Fibroblast of skin of right quadriceps (primary cell): ENCODE measurements around the gene SLC9A9.

Experiments used
- DNase-seq: peaks from one replicate; pipeline ENCODE4 v3.0.0-alpha.2; 2013

The SLC9A9 gene

DNA sequence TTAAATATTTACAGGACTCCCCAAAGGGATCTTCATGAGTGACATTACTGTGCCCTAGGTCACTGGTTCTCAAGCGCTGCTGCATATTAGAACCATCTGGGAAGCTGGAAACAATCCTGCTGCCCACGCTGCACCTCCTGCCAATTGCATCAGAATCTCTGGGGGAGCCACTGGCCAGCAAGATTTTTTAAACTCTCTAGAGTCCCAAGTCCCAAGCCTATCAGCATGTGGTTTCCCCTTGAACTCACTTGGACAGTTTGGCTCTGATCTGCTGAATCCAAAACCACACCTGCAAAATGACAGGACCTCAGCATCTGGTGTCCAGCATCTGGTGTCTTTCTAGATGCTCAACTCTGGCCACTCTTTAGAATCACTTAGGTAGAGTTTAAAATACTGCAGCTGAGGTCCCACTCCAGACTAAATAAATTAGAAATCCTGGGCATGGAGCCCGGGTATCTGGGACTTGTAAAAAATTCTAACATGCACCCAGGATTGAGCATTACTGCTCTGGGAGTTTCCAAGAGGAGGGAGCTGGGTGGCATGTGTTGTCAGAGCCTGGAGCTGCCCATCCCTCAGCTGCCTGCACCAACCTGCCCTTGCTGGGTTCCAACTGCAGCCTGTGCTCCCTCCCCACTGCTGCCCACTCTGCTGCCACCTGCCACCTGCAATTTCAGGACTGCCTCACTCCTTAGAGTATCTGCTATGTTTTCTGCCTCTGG is 311.3 kb downstream of the SLC9A9 start:
- DNase-seq: peak; percentile 50

GRCh38 chr3:143535994-143536784 is 312.1 kb downstream of the SLC9A9 start:
- DNase-seq: no peak

- DNase-seq: no peak
Measured at GRCh38 chr3:143533391-143533790, 314.9 kb downstream of the SLC9A9 start.

- no peak for DNase-seq
Measured at GRCh38 chr3:143532091-143532490, 316.2 kb downstream of the SLC9A9 start.

DNA sequence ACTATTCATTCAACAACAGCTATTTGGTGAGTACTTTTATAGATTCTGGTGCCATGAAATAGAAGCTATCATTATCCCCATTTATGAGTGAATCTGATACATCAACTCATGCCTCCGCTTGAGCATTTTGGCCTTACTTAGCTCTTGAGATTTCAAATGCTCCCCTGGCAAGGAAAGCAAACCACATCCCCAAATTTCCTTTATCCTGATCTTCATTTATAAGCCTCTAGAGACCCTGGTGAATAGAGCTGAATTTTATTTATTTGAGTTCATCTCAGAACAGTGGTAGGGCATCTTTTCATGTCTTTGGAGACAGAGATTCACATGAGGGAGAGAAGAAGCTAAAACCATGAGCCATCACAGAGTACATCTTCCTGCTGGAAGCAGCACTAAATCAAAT is 317.2 kb downstream of the SLC9A9 start:
- DNase-seq: no peak

DNA sequence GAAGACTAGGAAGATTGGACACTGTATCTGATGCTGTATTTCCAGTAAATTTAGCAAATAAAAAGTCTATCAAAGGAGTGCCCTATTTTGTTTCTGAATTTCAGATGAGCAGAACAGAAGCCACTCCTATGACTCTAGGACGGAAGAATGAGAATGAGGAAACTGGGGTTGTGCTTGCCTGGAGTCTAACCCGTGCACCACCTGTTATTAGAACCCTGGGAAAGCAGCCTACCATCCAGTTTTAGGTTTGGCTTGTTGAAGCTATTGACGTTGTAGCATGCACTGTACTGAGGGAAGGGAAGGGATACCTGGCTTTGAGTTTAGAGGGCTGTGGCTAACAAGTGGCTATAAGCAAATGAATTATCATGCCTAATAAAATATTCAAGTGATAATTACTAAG is 318.5 kb downstream of the SLC9A9 start:
- DNase-seq: no peak

DNA sequence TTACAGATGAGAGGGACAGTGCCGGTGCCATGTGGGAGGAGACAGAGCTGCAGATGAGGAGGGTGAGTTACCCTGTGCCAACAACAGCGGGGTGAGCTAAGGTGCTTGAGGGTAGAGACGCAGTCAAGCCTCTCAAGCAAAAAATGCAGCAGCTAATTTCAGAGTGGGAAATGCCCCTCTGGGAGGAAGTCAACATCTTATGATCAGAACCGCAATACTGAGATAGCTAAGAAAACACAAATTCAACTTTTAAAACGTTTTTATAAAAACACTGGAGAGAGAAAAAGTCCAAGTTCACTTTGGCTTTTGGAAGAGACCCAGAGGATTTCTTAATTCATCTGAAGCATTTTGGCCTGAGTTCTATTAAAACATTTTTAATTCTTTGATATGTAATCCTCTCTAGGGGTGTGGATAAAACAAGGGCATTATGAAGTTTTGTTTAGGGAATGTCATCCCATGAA is 319.2 kb downstream of the SLC9A9 start:
- DNase-seq: no peak

DNA sequence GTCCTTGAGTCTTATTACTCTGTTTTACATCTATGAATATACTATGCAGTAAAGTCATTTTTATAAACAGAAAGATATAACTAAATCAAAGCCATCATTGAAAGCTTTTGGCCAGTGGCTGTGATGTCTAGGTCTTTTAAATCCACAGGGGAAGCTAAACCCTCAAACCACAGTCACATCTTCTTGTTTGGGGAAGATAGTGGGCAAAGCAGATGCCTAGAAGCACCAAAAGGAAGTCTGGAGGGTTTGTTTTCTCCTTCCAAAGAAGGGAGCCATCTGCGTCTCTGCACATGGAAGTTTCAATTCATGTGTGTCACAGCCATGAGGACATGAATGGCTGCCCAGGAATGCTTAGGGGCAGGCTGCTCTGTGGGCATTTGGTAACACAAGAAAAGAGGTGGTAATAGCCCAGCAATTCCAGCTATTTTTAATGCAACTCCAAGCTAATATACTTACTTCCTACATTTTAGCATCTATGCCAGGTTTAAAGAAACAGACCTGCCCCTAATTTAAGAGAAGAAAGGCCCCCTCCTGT is 322.2 kb downstream of the SLC9A9 start:
- DNase-seq: peak; percentile 15

- peak; percentile 45 for DNase-seq
Measured at GRCh38 chr3:143525408-143525807, 322.9 kb downstream of the SLC9A9 start.

DNA sequence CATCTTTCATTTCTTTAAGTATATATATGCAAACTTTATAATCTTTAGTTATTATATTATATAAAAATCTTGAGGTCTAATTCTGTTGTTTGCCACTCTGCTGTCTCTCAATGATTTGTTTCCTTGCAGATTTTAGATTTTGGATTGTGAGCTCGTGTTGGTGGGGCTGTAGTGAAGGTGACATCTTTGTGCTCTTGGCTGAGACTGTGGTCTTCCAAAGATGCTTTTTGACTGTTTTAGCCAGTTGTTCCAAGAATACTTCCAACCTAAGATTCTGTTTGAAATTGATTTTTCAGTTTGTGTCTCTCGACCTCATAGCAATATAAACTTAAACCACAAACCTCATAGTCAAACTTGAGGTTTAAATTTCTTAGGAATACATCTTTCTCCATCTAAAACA is 326.5 kb downstream of the SLC9A9 start:
- no peak for DNase-seq

DNA sequence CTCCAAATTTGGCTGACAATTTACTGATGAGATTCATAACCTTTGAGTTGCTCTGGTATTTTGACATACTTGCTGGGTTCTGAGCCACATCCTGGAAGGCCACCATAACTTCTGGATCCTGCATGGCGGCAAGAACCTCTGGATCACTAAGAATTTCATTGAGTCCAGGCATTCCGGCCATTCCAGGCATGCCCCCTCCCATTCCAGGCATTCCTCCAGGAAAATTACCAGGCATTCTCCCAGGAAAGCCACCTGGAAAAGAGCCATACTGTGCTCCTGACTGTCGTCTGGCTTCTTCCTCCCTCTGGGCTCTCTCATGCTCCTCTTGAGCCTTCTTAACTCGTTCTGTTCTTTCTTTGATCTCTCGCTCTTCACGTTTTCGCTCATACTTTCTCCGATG is 331.1 kb downstream of the SLC9A9 start:
- peak; percentile 25 for DNase-seq

- DNase-seq: no peak
Measured at GRCh38 chr3:143514874-143515273, 333.4 kb downstream of the SLC9A9 start.

DNA sequence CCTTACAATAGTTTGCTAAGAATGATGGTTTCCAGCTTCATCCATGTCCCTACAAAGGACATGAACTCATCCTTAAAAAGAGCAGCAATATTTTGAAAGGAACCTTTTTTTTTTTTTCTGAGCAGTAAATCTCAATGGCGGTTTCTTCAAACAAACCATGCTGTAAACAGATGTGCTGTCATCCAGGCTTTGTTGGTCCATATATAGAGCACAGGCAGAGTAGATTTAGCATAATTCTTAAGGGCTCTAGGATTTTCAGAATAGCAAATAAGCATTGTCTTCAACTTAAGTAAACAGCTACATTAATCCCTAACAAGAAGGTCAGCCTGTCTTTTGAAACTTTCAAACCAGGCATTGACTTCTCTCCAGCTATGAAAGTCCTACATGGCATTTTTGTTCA is 334.2 kb downstream of the SLC9A9 start:
- no peak for DNase-seq

- no peak for DNase-seq
Measured at GRCh38 chr3:143511174-143511879, 336.9 kb downstream of the SLC9A9 start.

DNA sequence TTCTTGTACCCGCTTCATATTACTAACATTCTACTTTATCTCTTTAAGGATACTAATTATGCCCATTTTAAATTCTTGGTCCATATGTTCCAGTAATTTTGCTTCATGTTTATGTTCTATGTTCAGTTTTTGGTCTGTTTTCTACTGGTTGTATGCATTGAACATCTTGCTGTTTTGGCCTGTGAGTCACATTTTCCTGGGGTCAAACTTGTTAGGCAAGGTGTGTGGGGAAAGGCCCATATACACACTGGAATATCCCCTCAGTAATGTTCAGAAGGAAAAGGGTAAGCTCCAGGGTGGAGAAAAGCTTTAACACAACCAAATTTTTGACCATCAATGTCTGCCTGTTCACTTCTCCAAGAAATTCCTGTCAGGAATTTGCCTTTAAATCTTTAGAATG is 337.7 kb downstream of the SLC9A9 start:
- no peak for DNase-seq

DNA sequence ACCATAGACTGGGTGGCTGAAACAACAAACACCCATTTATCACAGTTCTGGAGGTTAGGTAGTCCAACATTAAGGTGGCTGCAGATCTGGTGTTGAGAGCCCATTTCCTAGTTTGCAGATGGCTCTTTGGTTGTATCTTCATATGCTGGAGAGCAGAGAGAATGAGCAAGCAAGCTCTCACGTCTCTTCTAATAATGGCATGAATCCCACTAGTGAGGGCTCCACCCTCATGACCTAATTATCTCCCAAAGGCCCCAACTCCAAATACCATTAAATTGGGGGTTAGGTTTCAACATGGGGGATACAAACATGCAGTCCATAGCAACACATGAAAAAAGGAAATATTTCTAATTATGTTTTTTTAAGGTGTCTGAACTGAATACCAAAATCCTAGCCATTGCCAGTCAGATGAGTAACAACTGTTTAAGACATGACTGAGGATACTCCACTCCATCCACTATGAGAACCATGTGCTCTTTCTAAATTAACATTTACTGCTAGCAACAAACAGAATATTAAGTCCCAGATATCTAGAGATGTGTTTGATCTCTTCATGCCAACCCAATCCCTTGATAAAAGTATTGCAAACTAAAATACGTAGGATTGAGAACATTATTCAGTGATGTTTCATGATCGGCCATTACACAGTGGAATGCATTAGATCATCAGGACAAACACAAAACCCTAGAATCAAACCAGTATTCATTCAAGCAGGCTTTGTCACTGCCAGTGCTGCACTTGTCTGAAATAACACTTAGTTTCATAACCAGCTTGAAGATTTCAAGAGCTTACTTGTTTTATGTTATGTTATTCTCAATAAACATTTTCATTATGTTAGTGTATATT is 340.3 kb downstream of the SLC9A9 start:
- DNase-seq: peak; percentile 70

DNA sequence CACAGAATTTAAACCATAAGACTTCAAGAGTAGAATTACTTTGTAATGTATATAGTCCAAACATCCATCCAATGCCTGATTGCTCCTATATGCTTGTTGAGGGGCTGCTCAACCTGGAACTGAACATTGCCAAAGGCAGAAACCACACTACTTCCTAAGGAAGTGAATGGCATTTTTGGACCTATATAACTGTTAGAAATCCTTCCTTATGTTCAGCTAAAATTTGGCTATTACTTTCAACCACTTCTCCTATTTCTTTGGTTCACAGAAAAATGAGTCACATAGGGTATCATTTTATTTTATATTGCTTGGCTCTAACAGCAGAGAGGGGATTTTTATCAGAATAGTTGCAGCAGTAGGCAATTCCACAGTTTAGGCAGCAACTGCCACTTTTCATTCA is 342.1 kb downstream of the SLC9A9 start:
- DNase-seq: no peak

DNA sequence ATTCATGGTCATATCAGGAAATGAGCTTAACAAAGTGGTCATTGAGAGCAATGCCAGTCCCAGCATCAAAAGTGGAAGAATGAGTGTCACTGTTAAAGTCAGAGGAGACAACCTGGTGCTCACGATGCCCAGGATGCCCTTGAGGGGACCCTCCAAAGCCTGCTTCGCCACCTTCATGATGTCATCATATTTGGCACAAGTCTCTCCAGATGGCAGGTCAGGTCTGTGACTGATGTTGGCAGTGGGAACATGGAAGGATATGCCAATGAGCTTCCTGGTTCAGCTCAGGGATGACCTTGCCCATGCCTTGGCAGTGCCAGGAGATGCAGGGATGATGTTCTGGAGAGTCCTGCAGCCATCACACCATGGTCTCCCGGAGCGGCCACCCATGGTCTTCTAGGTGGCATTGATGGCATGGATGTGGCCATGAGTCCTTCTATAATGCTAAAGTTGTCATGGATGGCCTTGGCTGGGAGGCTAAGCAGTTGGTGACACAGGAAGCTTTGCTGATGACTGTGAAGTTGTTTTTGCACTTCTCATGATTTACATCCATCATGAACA is 344.9 kb downstream of the SLC9A9 start:
- no peak for DNase-seq

DNA sequence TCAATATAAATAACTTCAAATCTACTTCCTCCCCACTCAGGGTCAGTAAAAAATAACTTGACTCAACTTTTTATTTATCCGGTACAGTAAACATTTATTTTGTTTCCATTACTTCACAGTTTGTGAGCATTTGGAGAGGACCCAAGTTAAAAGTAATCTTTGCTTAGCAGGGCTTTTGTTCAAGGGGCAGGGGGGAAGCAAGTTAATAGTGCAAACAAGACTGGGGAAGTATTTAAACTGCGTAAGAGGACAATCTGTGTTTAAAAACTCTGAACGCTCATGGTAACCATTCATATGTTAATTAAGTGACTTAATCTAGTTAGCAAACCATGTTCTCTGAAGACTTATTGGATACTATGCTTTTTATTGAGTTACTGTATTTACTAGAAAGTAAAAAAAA is 346.2 kb downstream of the SLC9A9 start:
- DNase-seq: no peak

- DNase-seq: no peak
Measured at GRCh38 chr3:143497382-143497781, 350.9 kb downstream of the SLC9A9 start.

- DNase-seq: no peak
Measured at GRCh38 chr3:143496191-143496590, 352.1 kb downstream of the SLC9A9 start.

DNA sequence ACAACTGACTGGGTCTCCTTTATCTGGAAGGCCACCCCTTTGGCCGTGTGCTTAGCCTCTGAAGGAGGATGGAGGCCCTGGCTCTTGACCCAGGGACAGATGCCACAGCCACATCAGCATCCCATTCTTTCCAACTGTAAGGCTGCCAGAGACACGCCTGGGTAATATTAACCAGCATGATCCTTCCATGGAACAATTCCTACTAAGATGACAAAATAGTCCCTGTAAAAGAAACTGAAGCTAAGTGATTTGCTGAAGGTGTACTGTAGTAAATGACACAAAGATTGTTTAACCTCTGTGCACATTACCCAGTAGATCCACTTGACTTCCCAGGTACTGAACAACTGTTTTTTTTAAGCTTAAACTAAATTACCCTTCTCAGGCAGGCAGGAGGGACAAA is 352.7 kb downstream of the SLC9A9 start:
- no peak for DNase-seq
